Measurements from ENCODE around the gene LIMA1. TPM values are rescaled to one million over a fixed set of nuclear protein-coding genes. Genes with fewer than 3 reads are reported as not detected.

The LIMA1 gene
- total RNA-seq, 1 donor from 2014 or later = 96.6 TPM

- Mint-ChIP-seq H3K36me3 (ENCODE audit: unreplicated experiment) (peaks cover 51% of the 10 kb centered on the region), H3K27me3 (ENCODE audit: unreplicated experiment) (no peaks in the 10 kb centered on the region), H3K9me3 (ENCODE audit: unreplicated experiment) (no peaks in the 10 kb centered on the region), H3K4me3 (ENCODE audit: unreplicated experiment) (no peak overlapping the region), H3K27ac (ENCODE audit: unreplicated experiment) (peak overlapping the region; percentile 57), H3K4me1 (ENCODE audit: unreplicated experiment) (peaks cover 31% of the 10 kb centered on the region)
- DNase-seq (ENCODE audit: extremely low spot score, unreplicated experiment) = no peak
- TF ChIP-seq, protein P1, sequence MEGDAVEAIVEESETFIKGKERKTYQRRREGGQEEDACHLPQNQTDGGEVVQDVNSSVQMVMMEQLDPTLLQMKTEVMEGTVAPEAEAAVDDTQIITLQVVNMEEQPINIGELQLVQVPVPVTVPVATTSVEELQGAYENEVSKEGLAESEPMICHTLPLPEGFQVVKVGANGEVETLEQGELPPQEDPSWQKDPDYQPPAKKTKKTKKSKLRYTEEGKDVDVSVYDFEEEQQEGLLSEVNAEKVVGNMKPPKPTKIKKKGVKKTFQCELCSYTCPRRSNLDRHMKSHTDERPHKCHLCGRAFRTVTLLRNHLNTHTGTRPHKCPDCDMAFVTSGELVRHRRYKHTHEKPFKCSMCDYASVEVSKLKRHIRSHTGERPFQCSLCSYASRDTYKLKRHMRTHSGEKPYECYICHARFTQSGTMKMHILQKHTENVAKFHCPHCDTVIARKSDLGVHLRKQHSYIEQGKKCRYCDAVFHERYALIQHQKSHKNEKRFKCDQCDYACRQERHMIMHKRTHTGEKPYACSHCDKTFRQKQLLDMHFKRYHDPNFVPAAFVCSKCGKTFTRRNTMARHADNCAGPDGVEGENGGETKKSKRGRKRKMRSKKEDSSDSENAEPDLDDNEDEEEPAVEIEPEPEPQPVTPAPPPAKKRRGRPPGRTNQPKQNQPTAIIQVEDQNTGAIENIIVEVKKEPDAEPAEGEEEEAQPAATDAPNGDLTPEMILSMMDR (IDR thresholded peaks at IDR 0.05) = no peak
Measured at GRCh38 chr12:50200552-50201273, 82.6 kb downstream of the LIMA1 start.

DNA sequence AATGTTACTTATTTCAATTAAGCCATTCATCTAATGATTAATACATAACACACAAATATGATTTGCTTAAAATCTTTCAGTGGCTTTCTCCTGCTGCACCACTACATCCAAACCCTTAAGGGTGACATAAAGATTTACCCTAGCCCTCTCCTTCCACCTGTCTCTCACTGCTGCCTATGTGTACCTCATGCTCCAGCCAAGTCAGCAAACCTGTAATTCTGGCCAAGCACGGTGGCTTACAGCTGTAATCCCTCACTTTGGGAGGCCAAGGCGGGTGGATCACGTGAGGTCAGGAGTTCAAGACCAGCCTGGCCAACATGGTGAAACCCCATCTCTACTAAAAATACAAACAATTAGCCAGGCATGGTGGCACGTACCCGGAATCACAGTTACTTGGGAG is 84.5 kb downstream of the LIMA1 start:
- Mint-ChIP-seq H3K36me3 (ENCODE audit: unreplicated experiment) (peaks cover 47% of the 10 kb centered on the region), H3K4me3 (ENCODE audit: unreplicated experiment) (no peak overlapping the region)

DNA sequence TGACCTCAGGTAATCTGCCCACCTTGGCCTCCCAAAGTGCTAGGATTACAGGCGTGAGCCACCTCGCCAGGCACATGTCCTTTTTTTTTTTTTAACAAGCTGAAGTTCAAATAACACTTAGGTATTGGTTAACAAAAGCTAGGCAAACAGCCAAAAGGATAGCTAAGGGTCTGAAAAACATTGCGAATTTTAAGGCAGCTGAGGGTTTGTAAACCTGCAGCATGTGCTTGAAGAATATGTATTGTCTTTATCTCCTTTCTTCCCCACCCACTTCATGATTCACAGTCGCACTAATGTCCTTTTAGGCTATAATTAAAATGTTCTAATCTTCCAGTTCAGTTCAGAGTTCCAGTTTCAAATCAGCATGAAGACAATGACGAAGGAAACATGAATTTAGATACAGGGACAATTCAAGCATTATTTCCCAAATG is 86.0 kb downstream of the LIMA1 start:
- Mint-ChIP-seq H3K36me3 (ENCODE audit: unreplicated experiment) (peaks cover 49% of the 10 kb centered on the region), H3K27me3 (ENCODE audit: unreplicated experiment) (no peaks in the 10 kb centered on the region), H3K27ac (ENCODE audit: unreplicated experiment) (no peak overlapping the region), H3K4me3 (ENCODE audit: unreplicated experiment) (no peak overlapping the region), H3K4me1 (ENCODE audit: unreplicated experiment) (peaks cover 32% of the 10 kb centered on the region), H3K9me3 (ENCODE audit: unreplicated experiment) (no peaks in the 10 kb centered on the region)
- DNase-seq (ENCODE audit: extremely low spot score, unreplicated experiment) = no peak
- TF ChIP-seq, protein P1 (IDR thresholded peaks at IDR 0.05) = no peak

More for the DNA sequence above, 84.5 kb downstream of the LIMA1 start:
- no peak for DNase-seq (ENCODE audit: extremely low spot score, unreplicated experiment)
- H3K27ac Mint-ChIP-seq (ENCODE audit: unreplicated experiment) = no peak overlapping the region
- H3K27me3 Mint-ChIP-seq (ENCODE audit: unreplicated experiment) = no peaks in the 10 kb centered on the region
- peaks cover 31% of the 10 kb centered on the region for H3K4me1 Mint-ChIP-seq (ENCODE audit: unreplicated experiment)
- no peaks in the 10 kb centered on the region for H3K9me3 Mint-ChIP-seq (ENCODE audit: unreplicated experiment)
- TF ChIP-seq, protein P1 (IDR thresholded peaks at IDR 0.05) = no peak

DNA sequence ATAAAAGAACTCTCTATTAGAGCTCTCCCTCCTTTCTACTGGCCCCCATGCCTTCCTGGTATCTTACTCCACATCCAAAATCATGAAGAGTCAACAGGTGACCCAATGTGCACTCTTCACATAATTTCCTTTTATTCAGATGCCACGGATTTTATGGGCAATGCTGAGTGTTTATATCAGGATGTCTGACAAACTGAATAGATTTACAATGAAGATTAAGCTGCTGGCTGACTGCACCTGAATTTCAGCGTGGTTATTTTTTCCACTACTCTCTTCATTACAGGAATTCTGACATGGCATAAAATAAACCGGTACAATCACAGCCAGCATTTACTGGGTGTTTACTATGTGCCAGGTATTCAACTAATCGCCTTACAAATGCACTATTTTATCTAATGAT is 86.8 kb downstream of the LIMA1 start:
- H3K4me1 Mint-ChIP-seq (ENCODE audit: unreplicated experiment) = peaks cover 27% of the 10 kb centered on the region
- TF ChIP-seq, protein P1 (IDR thresholded peaks at IDR 0.05) = no peak
- no peak overlapping the region for H3K27ac Mint-ChIP-seq (ENCODE audit: unreplicated experiment)
- H3K27me3 Mint-ChIP-seq (ENCODE audit: unreplicated experiment) = no peaks in the 10 kb centered on the region
- no peak overlapping the region for H3K4me3 Mint-ChIP-seq (ENCODE audit: unreplicated experiment)
- H3K9me3 Mint-ChIP-seq (ENCODE audit: unreplicated experiment) = no peaks in the 10 kb centered on the region
- peaks cover 50% of the 10 kb centered on the region for H3K36me3 Mint-ChIP-seq (ENCODE audit: unreplicated experiment)
- DNase-seq (ENCODE audit: extremely low spot score, unreplicated experiment) = no peak

- DNase-seq (ENCODE audit: extremely low spot score, unreplicated experiment) = no peak
- H3K4me3 Mint-ChIP-seq (ENCODE audit: unreplicated experiment) = no peak overlapping the region
- H3K36me3 Mint-ChIP-seq (ENCODE audit: unreplicated experiment) = peaks cover 47% of the 10 kb centered on the region
Measured at GRCh38 chr12:50195832-50196231, 87.5 kb downstream of the LIMA1 start.

More at GRCh38 chr12:50195832-50196231, 87.5 kb downstream of the LIMA1 start:
- Mint-ChIP-seq H3K9me3 (ENCODE audit: unreplicated experiment) (no peaks in the 10 kb centered on the region), H3K4me1 (ENCODE audit: unreplicated experiment) (peaks cover 20% of the 10 kb centered on the region), H3K27me3 (ENCODE audit: unreplicated experiment) (no peaks in the 10 kb centered on the region), H3K27ac (ENCODE audit: unreplicated experiment) (peak overlapping the region; percentile 9)
- TF ChIP-seq, protein P1 (IDR thresholded peaks at IDR 0.05) = no peak
